Measurements from ENCODE around the gene DOP1B. TPM values are rescaled to one million over a fixed set of nuclear protein-coding genes. Genes with fewer than 3 reads are reported as not detected.

The DOP1B gene
- total RNA-seq, 2 experiments from 2014 or later, result 23.1 to 24.9 TPM

DNA sequence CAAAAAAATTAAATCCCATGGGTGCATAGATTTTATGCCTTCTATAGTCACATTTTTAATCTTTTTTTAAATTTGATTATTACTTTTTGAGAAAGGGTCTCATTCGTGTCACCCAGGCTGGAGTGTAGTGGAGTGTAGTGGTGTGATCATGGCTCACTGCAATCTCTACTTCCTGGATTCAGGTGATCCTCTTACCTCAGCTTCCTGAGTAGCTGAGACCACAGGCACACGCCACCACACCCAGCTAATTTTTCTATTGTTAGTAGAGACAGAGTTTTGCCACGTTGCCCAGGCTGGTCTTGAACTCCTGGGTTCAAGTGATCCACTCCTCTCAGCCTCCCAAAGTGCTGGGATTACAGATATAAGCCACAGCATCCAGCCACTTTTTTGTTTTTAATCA lies 11.4 kb upstream of the DOP1B start:
- peaks cover 52% of the 10 kb centered on the region for H3K4me1 Mint-ChIP-seq
- peak overlapping the region; percentile 67 for H3K27ac Mint-ChIP-seq
- H3K4me3 Mint-ChIP-seq, result no peak overlapping the region
- peaks cover 32% of the 10 kb centered on the region for H3K36me3 Mint-ChIP-seq (ENCODE audit: low read depth)
- peak; percentile 56 for DNase-seq
- POLR2A ChIA-PET, result interaction anchor here (0.9 to 6.1 kb wide), 5 partner anchors 9 to 175 kb away, joined by 3 to 46 read pairs (median 15); partner anchors contain the start of genes CBR3, DOP1B and MORC3
- H3K27me3 Mint-ChIP-seq, result no peaks in the 10 kb centered on the region
- H3K9me3 Mint-ChIP-seq, result no peaks in the 10 kb centered on the region
- CTCF ChIA-PET, result interaction anchor here (0.6 to 1.3 kb wide), 5 partner anchors 11 to 191 kb away, joined by 3 to 4 read pairs (median 3); partner anchors contain the start of gene MORC3

DNA sequence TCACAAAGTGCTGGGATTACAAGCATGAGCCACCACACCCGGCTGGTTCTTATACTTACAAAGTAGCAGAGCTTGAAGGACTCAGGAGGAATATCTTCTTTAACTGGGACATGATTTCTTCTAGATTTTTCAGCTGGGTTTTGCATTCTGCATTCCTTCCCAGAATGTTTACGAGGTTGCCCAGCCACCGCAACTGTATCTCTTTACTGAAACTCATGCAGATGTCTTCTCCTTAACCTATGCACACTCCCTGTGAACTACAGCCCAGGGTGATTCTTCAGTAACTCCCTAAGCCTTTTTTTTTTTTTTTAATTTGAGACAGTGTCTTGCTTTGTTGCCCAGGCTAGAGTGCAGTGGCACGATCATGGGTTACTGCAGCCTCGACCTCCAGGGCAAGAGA lies 8.7 kb upstream of the DOP1B start:
- Mint-ChIP-seq H3K4me1 (peaks cover 50% of the 10 kb centered on the region), H3K27ac (no peak overlapping the region), H3K9me3 (no peaks in the 10 kb centered on the region), H3K27me3 (no peaks in the 10 kb centered on the region), H3K4me3 (no peak overlapping the region), H3K36me3 (ENCODE audit: low read depth) (peaks cover 18% of the 10 kb centered on the region)
- CTCF ChIA-PET, result interaction anchor here (1.1 to 1.8 kb wide), 3 partner anchors 26 to 62 kb away, joined by 3 to 8 read pairs (median 3); no protein-coding TSS in a partner anchor
- no peak for DNase-seq
- POLR2A ChIA-PET, result interaction anchor here (3.1 to 6.1 kb wide), 2 partner anchors 8 to 12 kb away, joined by 15 to 46 read pairs; partner anchors contain the start of genes CBR3 and DOP1B

DNA sequence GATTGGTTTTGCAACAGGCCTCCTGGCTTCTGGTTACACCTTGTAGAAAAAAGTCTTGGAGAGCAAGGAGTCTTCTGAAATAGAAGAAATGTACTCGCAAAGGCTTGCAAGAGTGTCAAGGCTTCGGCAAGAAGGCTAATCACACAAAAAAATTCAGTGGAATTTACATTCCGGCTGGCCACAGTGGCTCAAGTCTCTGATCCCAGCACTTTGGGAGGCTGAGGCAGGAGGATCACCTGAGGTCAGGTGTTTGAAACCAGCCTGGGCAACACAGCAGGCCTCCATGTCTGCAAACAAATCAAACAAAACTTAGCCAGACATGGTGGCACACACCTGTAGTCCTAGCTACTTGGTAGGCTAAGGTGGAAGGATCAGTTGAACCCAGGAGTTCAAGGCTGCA lies 7.7 kb upstream of the DOP1B start:
- POLR2A ChIA-PET, result interaction anchor here (1.2 to 6.1 kb wide), 3 partner anchors 13 to 171 kb away, joined by 3 to 46 read pairs (median 14); partner anchors contain the start of genes CBR3 and MORC3

DNA sequence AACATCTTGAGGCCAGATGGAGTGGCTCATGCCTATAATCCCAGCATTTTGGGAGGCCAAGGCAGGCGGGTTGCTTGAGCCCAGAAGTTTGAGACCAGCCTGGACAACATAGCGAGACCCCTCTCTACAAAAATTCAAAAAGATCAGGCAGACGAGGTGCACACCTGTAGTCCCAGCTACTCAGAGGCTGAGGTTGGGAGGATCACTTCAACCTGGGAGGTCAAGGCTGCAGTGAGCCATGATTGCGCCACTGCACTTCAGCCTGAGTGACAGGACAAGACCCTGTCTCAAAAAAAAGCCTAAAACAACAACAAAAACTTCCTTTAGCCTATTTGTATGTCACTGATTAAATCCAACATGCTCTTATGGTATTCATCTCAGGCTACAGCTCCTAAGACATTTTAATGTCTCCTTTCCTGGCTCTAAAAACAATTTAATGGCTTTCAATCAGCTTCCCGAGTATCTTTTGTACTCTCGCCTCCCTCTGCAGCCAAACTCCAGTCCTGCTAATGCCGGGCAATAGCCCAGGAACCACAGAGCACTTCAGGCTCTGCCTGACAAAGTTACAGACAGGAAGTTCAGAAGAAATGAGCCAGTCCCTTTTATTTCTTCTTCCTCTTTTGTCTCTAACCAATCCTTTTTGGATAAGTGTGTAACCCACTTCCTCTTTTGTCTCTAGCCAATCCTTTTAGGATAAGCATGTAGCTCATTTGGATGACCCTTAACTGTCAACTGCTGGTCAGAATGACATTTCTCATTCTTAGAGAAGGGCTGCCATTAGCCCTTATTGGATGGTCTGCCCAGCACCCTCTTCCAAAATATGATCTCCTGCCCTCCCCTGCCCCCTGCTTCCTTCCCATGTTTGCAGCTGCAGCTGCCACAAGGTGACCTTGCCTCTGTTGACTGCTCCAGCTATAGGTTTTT lies 6.6 kb upstream of the DOP1B start:
- H3K9me3 Mint-ChIP-seq, result no peaks in the 10 kb centered on the region
- peaks cover 5% of the 10 kb centered on the region for H3K27me3 Mint-ChIP-seq
- peak overlapping the region; percentile 74 for H3K27ac Mint-ChIP-seq
- no peak for DNase-seq
- POLR2A ChIA-PET, result interaction anchor here (0.6 to 2.2 kb wide), 6 partner anchors 15 to 889 kb away, joined by 3 to 22 read pairs (median 5); partner anchors contain the start of genes CBR3 and MORC3
- peaks cover 51% of the 10 kb centered on the region for H3K4me1 Mint-ChIP-seq
- CTCF ChIA-PET, result interaction anchor here (0.6 to 6.1 kb wide), 11 partner anchors 9 to 280 kb away, joined by 3 to 59 read pairs (median 4); partner anchors contain the start of gene MORC3
- no peak overlapping the region for H3K4me3 Mint-ChIP-seq
- peaks cover 18% of the 10 kb centered on the region for H3K36me3 Mint-ChIP-seq (ENCODE audit: low read depth)

More for the DNA sequence above, 7.7 kb upstream of the DOP1B start:
- Mint-ChIP-seq H3K27ac (no peak overlapping the region), H3K4me1 (peaks cover 55% of the 10 kb centered on the region), H3K4me3 (no peak overlapping the region), H3K27me3 (peaks cover 3% of the 10 kb centered on the region), H3K36me3 (ENCODE audit: low read depth) (peaks cover 19% of the 10 kb centered on the region), H3K9me3 (no peaks in the 10 kb centered on the region)
- DNase-seq, result no peak
- CTCF ChIA-PET, result interaction anchor here (1.3 to 5.0 kb wide), 2 partner anchors 8 to 171 kb away, joined by 3 to 27 read pairs; partner anchors contain the start of gene MORC3

DNA sequence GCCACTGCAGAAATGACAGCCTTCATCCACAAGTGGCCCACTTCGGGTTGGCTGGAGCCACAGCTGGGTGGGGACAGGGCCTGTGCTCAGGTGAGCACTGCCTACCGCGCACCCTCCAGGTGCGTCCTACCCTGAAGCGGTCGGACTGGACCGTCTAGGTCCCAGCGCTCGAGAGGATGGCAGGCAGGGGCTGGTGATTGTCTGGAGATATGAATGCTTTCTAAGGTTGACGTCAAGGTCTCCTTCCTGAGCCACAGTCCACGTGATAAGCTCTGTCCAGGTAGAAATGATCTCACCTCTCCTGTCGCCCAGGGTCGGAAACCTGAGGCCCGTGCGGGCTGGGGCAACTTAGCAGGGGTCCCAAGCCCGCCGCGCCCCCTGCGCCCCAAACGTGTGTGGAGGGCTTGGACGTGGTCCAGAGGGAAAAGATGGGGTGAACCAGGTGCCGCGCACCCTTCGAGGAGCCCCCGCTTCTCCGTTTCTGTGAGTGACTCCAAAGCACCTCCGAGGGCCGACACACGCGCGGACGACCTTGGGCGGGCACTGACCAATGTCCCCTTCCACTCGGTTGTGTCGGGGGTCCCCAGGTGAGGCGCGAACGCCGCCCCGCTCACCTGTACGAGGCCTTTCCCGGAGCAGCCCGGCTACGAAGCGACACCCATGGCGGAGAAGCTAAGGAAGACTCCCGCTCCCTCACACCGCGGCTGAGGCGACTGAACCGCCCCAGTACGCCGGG lies 853 bp upstream of the DOP1B start:
- peaks cover 6% of the 10 kb centered on the region for H3K27me3 Mint-ChIP-seq
- ChIA-PET POLR2A (interaction anchor here (0.6 to 2.8 kb wide), 10 partner anchors 9 to 281 kb away, joined by 3 to 20 read pairs (median 6); partner anchors contain the start of genes CBR3 and MORC3), CTCF (interaction anchor here (0.6 to 6.1 kb wide), 7 partner anchors 11 to 175 kb away, joined by 3 to 59 read pairs (median 4); no protein-coding TSS in a partner anchor)
- no peak for DNase-seq
- peaks cover 13% of the 10 kb centered on the region for H3K36me3 Mint-ChIP-seq (ENCODE audit: low read depth)
- H3K27ac Mint-ChIP-seq, result no peak overlapping the region
- peak overlapping the region; percentile 80 for H3K4me3 Mint-ChIP-seq
- peaks cover 43% of the 10 kb centered on the region for H3K4me1 Mint-ChIP-seq
- H3K9me3 Mint-ChIP-seq, result no peaks in the 10 kb centered on the region

DNA sequence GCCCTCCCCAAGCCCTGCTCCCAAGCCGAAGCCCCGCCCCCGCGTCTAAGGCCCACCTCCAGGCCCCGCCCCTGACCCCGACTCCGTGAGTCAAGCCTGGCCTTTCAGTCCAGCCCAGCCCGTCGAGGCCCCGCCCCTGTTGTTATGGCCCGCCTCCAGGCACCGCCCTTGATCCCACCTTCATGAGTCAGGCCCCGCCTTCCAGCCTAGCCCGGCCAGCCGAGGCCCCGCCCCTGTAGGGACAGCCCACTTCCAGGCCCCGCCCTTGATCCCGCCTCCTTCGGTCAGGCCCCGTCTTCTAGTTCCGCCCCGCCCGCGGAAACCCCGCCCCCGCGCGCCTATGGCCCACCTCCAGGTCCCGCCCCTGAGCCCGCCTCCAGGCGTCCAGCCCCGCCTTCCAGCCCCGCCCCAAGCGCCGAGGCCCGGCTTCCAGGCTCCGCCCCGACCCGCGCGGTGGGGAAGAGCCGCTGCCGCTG lies 247 bp upstream of the DOP1B start:
- Mint-ChIP-seq H3K27me3 (peaks cover 6% of the 10 kb centered on the region), H3K9me3 (no peaks in the 10 kb centered on the region), H3K4me3 (peak overlapping the region; percentile 80), H3K27ac (peak overlapping the region; percentile 31), H3K36me3 (ENCODE audit: low read depth) (peaks cover 13% of the 10 kb centered on the region), H3K4me1 (peaks cover 41% of the 10 kb centered on the region)
- CTCF ChIA-PET, result interaction anchor here (0.6 to 1.9 kb wide), 5 partner anchors 11 to 53 kb away, joined by 3 to 5 read pairs (median 4); no protein-coding TSS in a partner anchor
- POLR2A ChIA-PET, result interaction anchor here (1.4 to 2.8 kb wide), 6 partner anchors 10 to 164 kb away, joined by 4 to 20 read pairs (median 12); partner anchors contain the start of genes CBR3 and MORC3
- DNase-seq, result peak; percentile 100

DNA sequence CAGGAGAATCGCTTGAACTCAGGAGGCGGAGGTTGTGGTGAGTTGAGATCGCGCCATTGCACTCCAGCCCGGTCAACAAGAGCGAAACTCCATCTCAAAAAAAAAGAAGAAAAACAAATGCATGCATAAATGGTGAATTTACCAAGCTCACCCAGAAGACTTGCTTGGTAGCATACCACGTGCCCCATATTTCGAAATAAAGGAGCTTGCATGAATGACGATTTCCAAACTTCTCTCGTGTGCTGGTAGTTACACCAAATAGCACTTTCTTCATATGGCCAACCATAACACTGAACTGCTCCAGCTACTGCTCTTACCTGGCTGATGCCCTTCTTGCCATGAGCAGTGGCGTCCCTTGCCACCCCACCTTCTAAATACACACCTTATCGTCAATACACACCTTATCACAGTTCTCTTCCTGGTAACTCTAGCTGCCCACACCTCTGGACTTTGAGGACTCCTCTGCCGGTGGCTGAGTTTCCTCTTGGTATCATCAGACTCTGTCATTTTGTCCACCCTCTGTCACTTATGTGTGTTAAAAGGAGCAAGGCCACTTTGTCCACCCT lies 2.8 kb downstream of the DOP1B start:
- no peak for DNase-seq
- Mint-ChIP-seq H3K4me1 (peaks cover 40% of the 10 kb centered on the region), H3K9me3 (no peaks in the 10 kb centered on the region), H3K36me3 (ENCODE audit: low read depth) (peaks cover 17% of the 10 kb centered on the region), H3K4me3 (no peak overlapping the region), H3K27ac (no peak overlapping the region), H3K27me3 (peaks cover 3% of the 10 kb centered on the region)
- ChIA-PET CTCF (interaction anchor here (1.0 to 3.9 kb wide), 2 partner anchors 15 to 227 kb away, joined by 3 to 16 read pairs; no protein-coding TSS in a partner anchor), POLR2A (interaction anchor here (0.8 to 2.2 kb wide), 2 partner anchors 14 to 160 kb away, joined by 4 to 6 read pairs; partner anchors contain the start of gene MORC3)

DNA sequence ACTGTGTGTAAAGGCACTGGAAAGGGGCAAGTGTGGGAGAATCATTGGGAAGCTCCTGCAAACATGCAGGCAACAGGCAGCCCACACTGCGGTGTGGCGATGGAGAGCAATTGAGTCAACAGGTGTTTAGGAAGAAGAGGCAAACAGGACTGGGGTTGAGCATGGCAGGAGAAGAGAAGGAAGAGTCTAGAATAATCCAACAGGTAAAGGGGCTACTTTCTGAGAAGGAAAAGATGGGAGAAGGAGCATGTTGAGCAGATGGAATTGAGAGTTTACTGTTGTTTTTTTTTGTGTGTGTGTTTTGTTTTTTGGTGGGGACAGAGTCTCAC lies 4.2 kb downstream of the DOP1B start:
- no peak overlapping the region for H3K27ac Mint-ChIP-seq
- POLR2A ChIA-PET, result interaction anchor here (0.9 to 2.2 kb wide), 2 partner anchors 13 to 159 kb away, joined by 3 to 6 read pairs; partner anchors contain the start of gene MORC3
- no peak overlapping the region for H3K4me3 Mint-ChIP-seq
- DNase-seq, result no peak
- H3K27me3 Mint-ChIP-seq, result no peaks in the 10 kb centered on the region
- CTCF ChIA-PET, result interaction anchor here (0.8 to 3.9 kb wide), 3 partner anchors 13 to 49 kb away, joined by 3 to 16 read pairs (median 3); no protein-coding TSS in a partner anchor
- H3K9me3 Mint-ChIP-seq, result no peaks in the 10 kb centered on the region
- H3K36me3 Mint-ChIP-seq (ENCODE audit: low read depth), result peaks cover 19% of the 10 kb centered on the region
- H3K4me1 Mint-ChIP-seq, result peaks cover 31% of the 10 kb centered on the region

DNA sequence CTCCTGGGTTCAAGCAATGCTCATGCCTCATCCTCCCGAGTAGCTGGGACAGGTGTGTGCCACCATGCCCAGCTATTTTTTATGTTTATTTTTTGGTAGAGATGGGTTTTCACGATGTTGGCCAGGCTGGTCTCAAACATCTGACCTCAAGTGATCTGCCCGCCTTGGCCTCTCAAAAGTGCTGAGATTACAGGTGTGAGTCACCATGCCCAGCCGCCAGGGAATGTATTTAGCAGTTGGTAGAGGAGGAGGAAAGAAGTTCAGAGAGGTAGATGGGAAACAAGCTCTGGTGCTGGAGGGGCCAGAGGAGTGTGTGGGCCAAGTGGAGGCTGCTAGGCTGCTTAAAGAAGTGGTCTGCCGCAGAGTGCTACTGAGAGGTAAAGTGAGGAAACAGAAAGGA lies 6.0 kb downstream of the DOP1B start:
- ChIA-PET POLR2A (interaction anchor here (2.2 kb wide), 1 partner anchor 11 kb away, joined by 11 read pairs; no protein-coding TSS in a partner anchor), CTCF (interaction anchor here (0.7 to 2.4 kb wide), 4 partner anchors 10 to 80 kb away, joined by 3 to 18 read pairs (median 4); no protein-coding TSS in a partner anchor)

DNA sequence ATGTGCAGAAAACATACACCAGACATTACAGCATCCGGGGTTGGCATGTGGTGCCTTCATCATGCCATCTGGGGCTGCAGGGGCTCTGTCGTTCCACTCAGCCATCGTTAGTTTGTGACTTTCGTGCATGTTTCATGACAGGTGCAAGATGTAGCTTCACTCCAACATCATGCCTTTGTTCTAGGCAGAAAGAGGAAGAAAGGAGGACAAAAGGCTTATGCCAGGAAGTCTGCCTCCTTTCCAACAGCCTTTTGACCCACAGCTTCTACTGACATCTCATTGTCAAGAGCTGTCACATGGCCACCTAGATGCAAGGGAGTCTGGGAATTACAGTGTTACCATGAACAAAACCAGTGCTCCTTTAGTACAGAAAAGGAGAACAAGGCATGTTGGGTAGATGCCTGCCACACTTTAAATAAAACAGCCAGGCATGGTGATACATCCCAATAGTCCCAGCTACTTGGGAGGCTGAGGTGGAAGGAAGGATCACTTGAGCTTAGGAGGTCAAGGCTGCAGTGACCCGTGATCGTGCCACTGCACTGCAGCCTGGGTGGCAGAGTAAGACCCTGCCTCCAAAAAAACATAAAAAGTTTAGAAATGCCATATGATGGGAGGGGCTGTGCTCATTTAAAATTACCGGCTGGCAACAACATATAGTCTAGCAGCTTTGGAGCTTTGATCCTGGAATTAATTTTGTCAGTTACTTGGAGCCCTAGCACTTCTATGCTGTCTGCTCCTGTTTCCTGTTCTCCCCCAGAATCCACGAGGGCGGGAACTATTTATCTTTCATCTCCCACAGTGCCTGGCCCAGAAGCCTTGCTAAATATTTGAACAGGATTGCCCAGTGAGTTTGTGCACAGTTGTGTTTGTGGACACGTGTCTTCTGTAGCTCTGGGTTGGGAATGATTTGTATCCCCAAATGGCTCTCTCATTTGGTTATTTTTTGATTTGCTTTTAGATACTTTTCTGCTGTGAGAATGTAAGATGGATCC lies 7.4 kb downstream of the DOP1B start:
- Mint-ChIP-seq H3K36me3 (ENCODE audit: low read depth) (peaks cover 28% of the 10 kb centered on the region), H3K27ac (no peak overlapping the region), H3K9me3 (no peaks in the 10 kb centered on the region), H3K27me3 (no peaks in the 10 kb centered on the region), H3K4me3 (no peak overlapping the region), H3K4me1 (peaks cover 18% of the 10 kb centered on the region)
- ChIA-PET POLR2A (interaction anchor here (1.2 to 2.2 kb wide), 2 partner anchors 10 to 28 kb away, joined by 3 to 11 read pairs; no protein-coding TSS in a partner anchor), CTCF (interaction anchor here (1.0 to 2.4 kb wide), 5 partner anchors 9 to 467 kb away, joined by 3 to 18 read pairs (median 4); no protein-coding TSS in a partner anchor)
- DNase-seq, result no peak

More for the DNA sequence above, 6.0 kb downstream of the DOP1B start:
- DNase-seq, result no peak
- Mint-ChIP-seq H3K4me3 (no peak overlapping the region), H3K4me1 (peaks cover 25% of the 10 kb centered on the region), H3K36me3 (ENCODE audit: low read depth) (peaks cover 30% of the 10 kb centered on the region), H3K9me3 (no peaks in the 10 kb centered on the region), H3K27ac (no peak overlapping the region), H3K27me3 (no peaks in the 10 kb centered on the region)

DNA sequence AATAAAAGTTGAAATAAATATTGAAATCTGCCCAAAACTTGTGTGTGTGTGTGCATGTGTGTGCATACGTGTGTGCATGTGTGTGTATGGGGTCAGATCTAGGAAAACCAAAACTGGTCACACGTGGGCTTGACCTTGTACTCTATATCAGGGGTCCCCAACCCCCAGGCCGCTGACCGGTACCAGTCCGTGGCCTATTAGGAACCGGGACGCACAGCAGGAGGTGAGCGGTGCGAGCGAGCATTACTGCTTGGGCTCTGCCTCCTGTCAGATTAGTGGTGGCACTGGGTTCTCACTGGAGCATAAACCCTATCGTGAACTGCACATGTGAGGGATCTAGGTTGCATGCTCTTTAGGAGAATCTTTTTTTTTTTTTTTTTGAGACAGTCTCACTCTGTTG lies 8.7 kb downstream of the DOP1B start:
- no peak overlapping the region for H3K4me3 Mint-ChIP-seq
- H3K4me1 Mint-ChIP-seq, result peaks cover 16% of the 10 kb centered on the region
- POLR2A ChIA-PET, result no interaction called here
- H3K27me3 Mint-ChIP-seq, result no peaks in the 10 kb centered on the region
- CTCF ChIA-PET, result no interaction called here
- no peaks in the 10 kb centered on the region for H3K9me3 Mint-ChIP-seq
- H3K36me3 Mint-ChIP-seq (ENCODE audit: low read depth), result peaks cover 36% of the 10 kb centered on the region
- DNase-seq, result no peak
- H3K27ac Mint-ChIP-seq, result no peak overlapping the region
